ENCODE results near the gene PRXL2A. TPM values are rescaled to one million over a fixed set of nuclear protein-coding genes. Genes with fewer than 3 reads are reported as not detected.
A peak's percentile ranks its signal among the peaks of the same experiment; 100 is the strongest.
"Not testable (repeated sequence)": the region's sequence is repeated elsewhere in the genome, so short reads cannot be mapped to it uniquely, and the experiment has no call there.

The PRXL2A gene
- 1 to 10 TPM; 4.5 to 5.2 TPM for total RNA-seq

- ChIA-PET POLR2A (interaction anchor here (0.7 to 1.0 kb wide), 2 partner anchors 10 to 74 kb away, joined by 3 read pairs; no protein-coding TSS in a partner anchor), CTCF (interaction anchor here (0.6 to 1.5 kb wide), 12 partner anchors 26 to 191 kb away, joined by 3 to 15 read pairs (median 3); partner anchors contain the start of gene SH2D4B)
- Mint-ChIP-seq H3K36me3 (ENCODE audit: low read depth) (no peaks in the 10 kb centered on the region), H3K9me3 (no peaks in the 10 kb centered on the region), H3K27ac (no peak within 1 kb of the TSS), H3K4me1 (peaks cover 9% of the 10 kb centered on the region), H3K27me3 (peaks cover 22% of the 10 kb centered on the region), H3K4me3 (peak within 1 kb of the TSS; percentile 69)
- DNase-seq: peak; percentile 74
Measured at GRCh38 chr10:80408242-80409101, at the start of gene PRXL2A. PRXL2A (plus strand) TSS chr10:80408551; CDS start chr10:80420468, 11,917 bp downstream.

GRCh38 chr10:80358925-80359324 is 49.4 kb upstream of the PRXL2A start:
- not testable (repeated sequence) for H3K4me1 Mint-ChIP-seq; DNase-seq; H3K36me3 Mint-ChIP-seq (ENCODE audit: low read depth); H3K9me3 Mint-ChIP-seq; H3K4me3 Mint-ChIP-seq; H3K27ac Mint-ChIP-seq
- ChIA-PET POLR2A (interaction anchor here (1.3 kb wide), 1 partner anchor 9 kb away, joined by 3 read pairs; no protein-coding TSS in a partner anchor), CTCF (interaction anchor here (0.6 to 2.6 kb wide), 2 partner anchors 13 to 19 kb away, joined by 3 to 9 read pairs; no protein-coding TSS in a partner anchor)
- peaks cover 42% of the 10 kb centered on the region for H3K27me3 Mint-ChIP-seq

GRCh38 chr10:80359644-80360043 is 48.7 kb upstream of the PRXL2A start:
- H3K36me3 Mint-ChIP-seq (ENCODE audit: low read depth): no peaks in the 10 kb centered on the region
- no peaks in the 10 kb centered on the region for H3K9me3 Mint-ChIP-seq
- DNase-seq: no peak
- peaks cover 45% of the 10 kb centered on the region for H3K27me3 Mint-ChIP-seq
- ChIA-PET CTCF (interaction anchor here (2.6 kb wide), 1 partner anchor 18 kb away, joined by 9 read pairs; no protein-coding TSS in a partner anchor), POLR2A (interaction anchor here (1.3 kb wide), 1 partner anchor 10 kb away, joined by 3 read pairs; no protein-coding TSS in a partner anchor)
- H3K4me1 Mint-ChIP-seq: peaks cover 5% of the 10 kb centered on the region
- H3K4me3 Mint-ChIP-seq: no peak overlapping the region
- H3K27ac Mint-ChIP-seq: no peak overlapping the region

GRCh38 chr10:80365510-80365909 is 42.8 kb upstream of the PRXL2A start:
- CTCF ChIA-PET: interaction anchor here (1.7 kb wide), 1 partner anchor 13 kb away, joined by 4 read pairs; no protein-coding TSS in a partner anchor
- no peaks in the 10 kb centered on the region for H3K36me3 Mint-ChIP-seq (ENCODE audit: low read depth)
- peaks cover 27% of the 10 kb centered on the region for H3K27me3 Mint-ChIP-seq
- no peak for DNase-seq
- POLR2A ChIA-PET: no interaction called here
- peaks cover 7% of the 10 kb centered on the region for H3K9me3 Mint-ChIP-seq
- no peak overlapping the region for H3K27ac Mint-ChIP-seq
- no peaks in the 10 kb centered on the region for H3K4me1 Mint-ChIP-seq
- no peak overlapping the region for H3K4me3 Mint-ChIP-seq

GRCh38 chr10:80371467-80371866 is 36.9 kb upstream of the PRXL2A start:
- no peak overlapping the region for H3K27ac Mint-ChIP-seq
- CTCF ChIA-PET: interaction anchor here (1.1 kb wide), 1 partner anchor 12 kb away, joined by 3 read pairs; no protein-coding TSS in a partner anchor
- no peaks in the 10 kb centered on the region for H3K36me3 Mint-ChIP-seq (ENCODE audit: low read depth)

GRCh38 chr10:80372675-80373074 is 35.7 kb upstream of the PRXL2A start:
- ChIA-PET POLR2A (no interaction called here), CTCF (no interaction called here)
- Mint-ChIP-seq H3K4me3 (no peak overlapping the region), H3K36me3 (ENCODE audit: low read depth) (no peaks in the 10 kb centered on the region), H3K27me3 (peaks cover 13% of the 10 kb centered on the region), H3K9me3 (peaks cover 7% of the 10 kb centered on the region), H3K27ac (no peak overlapping the region), H3K4me1 (no peaks in the 10 kb centered on the region)
- DNase-seq: no peak

More at GRCh38 chr10:80371467-80371866, 36.9 kb upstream of the PRXL2A start:
- Mint-ChIP-seq H3K9me3 (peaks cover 7% of the 10 kb centered on the region), H3K27me3 (peaks cover 11% of the 10 kb centered on the region), H3K4me1 (no peaks in the 10 kb centered on the region), H3K4me3 (no peak overlapping the region)
- POLR2A ChIA-PET: no interaction called here
- DNase-seq: no peak

GRCh38 chr10:80373502-80373901 is 34.8 kb upstream of the PRXL2A start:
- Mint-ChIP-seq H3K4me3 (no peak overlapping the region), H3K27ac (no peak overlapping the region), H3K9me3 (no peaks in the 10 kb centered on the region), H3K27me3 (peaks cover 9% of the 10 kb centered on the region), H3K36me3 (ENCODE audit: low read depth) (no peaks in the 10 kb centered on the region), H3K4me1 (peaks cover 4% of the 10 kb centered on the region)
- DNase-seq: no peak
- POLR2A ChIA-PET: no interaction called here
- CTCF ChIA-PET: interaction anchor here (0.6 kb wide), 1 partner anchor 28 kb away, joined by 3 read pairs; no protein-coding TSS in a partner anchor

GRCh38 chr10:80379701-80380100 is 28.6 kb upstream of the PRXL2A start:
- peaks cover 12% of the 10 kb centered on the region for H3K4me1 Mint-ChIP-seq

GRCh38 chr10:80380185-80380584 is 28.2 kb upstream of the PRXL2A start:
- Mint-ChIP-seq H3K36me3 (ENCODE audit: low read depth) (no peaks in the 10 kb centered on the region), H3K4me1 (peaks cover 12% of the 10 kb centered on the region), H3K27ac (no peak overlapping the region), H3K9me3 (no peaks in the 10 kb centered on the region), H3K4me3 (no peak overlapping the region), H3K27me3 (peaks cover 12% of the 10 kb centered on the region)
- CTCF ChIA-PET: interaction anchor here (0.7 to 1.8 kb wide), 5 partner anchors 58 to 1690 kb away, joined by 3 to 6 read pairs (median 3); no protein-coding TSS in a partner anchor
- POLR2A ChIA-PET: no interaction called here
- DNase-seq: no peak

More at GRCh38 chr10:80379701-80380100, 28.6 kb upstream of the PRXL2A start:
- H3K4me3 Mint-ChIP-seq: no peak overlapping the region
- ChIA-PET POLR2A (no interaction called here), CTCF (interaction anchor here (0.7 to 1.8 kb wide), 4 partner anchors 58 to 1690 kb away, joined by 3 to 6 read pairs (median 4); no protein-coding TSS in a partner anchor)
- H3K36me3 Mint-ChIP-seq (ENCODE audit: low read depth): no peaks in the 10 kb centered on the region
- no peak for DNase-seq
- no peak overlapping the region for H3K27ac Mint-ChIP-seq
- no peaks in the 10 kb centered on the region for H3K9me3 Mint-ChIP-seq
- H3K27me3 Mint-ChIP-seq: peaks cover 12% of the 10 kb centered on the region

- POLR2A ChIA-PET: interaction anchor here (0.6 kb wide), 2 partner anchors 151 to 885 kb away, joined by 3 read pairs; no protein-coding TSS in a partner anchor
- Mint-ChIP-seq H3K36me3 (ENCODE audit: low read depth) (no peaks in the 10 kb centered on the region), H3K4me1 (peaks cover 12% of the 10 kb centered on the region), H3K27me3 (peaks cover 10% of the 10 kb centered on the region), H3K27ac (no peak overlapping the region), H3K9me3 (no peaks in the 10 kb centered on the region), H3K4me3 (no peak overlapping the region)
- peak; percentile 53 for DNase-seq
- CTCF ChIA-PET: interaction anchor here (0.6 to 2.2 kb wide), 12 partner anchors 12 to 636 kb away, joined by 3 to 16 read pairs (median 4); partner anchors contain the start of gene PRXL2A
Measured at GRCh38 chr10:80382989-80383388, 25.4 kb upstream of the PRXL2A start.

- Mint-ChIP-seq H3K36me3 (ENCODE audit: low read depth) (no peaks in the 10 kb centered on the region), H3K27me3 (peaks cover 8% of the 10 kb centered on the region), H3K9me3 (no peaks in the 10 kb centered on the region), H3K27ac (no peak overlapping the region), H3K4me3 (no peak overlapping the region), H3K4me1 (no peaks in the 10 kb centered on the region)
- ChIA-PET CTCF (interaction anchor here (1.3 kb wide), 1 partner anchor 115 kb away, joined by 3 read pairs; no protein-coding TSS in a partner anchor), POLR2A (no interaction called here)
- no peak for DNase-seq
Measured at GRCh38 chr10:80390740-80391139, 17.6 kb upstream of the PRXL2A start.

- no peaks in the 10 kb centered on the region for H3K9me3 Mint-ChIP-seq
- ChIA-PET POLR2A (no interaction called here), CTCF (interaction anchor here (1.0 kb wide), 1 partner anchor 14 kb away, joined by 4 read pairs; no protein-coding TSS in a partner anchor)
- H3K4me1 Mint-ChIP-seq: no peaks in the 10 kb centered on the region
- no peak for DNase-seq
- H3K4me3 Mint-ChIP-seq: no peak overlapping the region
- H3K36me3 Mint-ChIP-seq (ENCODE audit: low read depth): no peaks in the 10 kb centered on the region
- H3K27ac Mint-ChIP-seq: no peak overlapping the region
- H3K27me3 Mint-ChIP-seq: peaks cover 9% of the 10 kb centered on the region
Measured at GRCh38 chr10:80392250-80392649, 16.1 kb upstream of the PRXL2A start.

- ChIA-PET CTCF (interaction anchor here (0.9 kb wide), 1 partner anchor 111 kb away, joined by 3 read pairs; no protein-coding TSS in a partner anchor), POLR2A (no interaction called here)
- Mint-ChIP-seq H3K4me1 (no peaks in the 10 kb centered on the region), H3K27me3 (peaks cover 7% of the 10 kb centered on the region), H3K36me3 (ENCODE audit: low read depth) (no peaks in the 10 kb centered on the region), H3K27ac (no peak overlapping the region), H3K9me3 (no peaks in the 10 kb centered on the region), H3K4me3 (no peak overlapping the region)
- DNase-seq: no peak
Measured at GRCh38 chr10:80394358-80394916, 13.9 kb upstream of the PRXL2A start.
